GM11168 (cell line): ENCODE measurements around the gene SYNE1.
"Not testable (repeated sequence)": the region's sequence is repeated elsewhere in the genome, so short reads cannot be mapped to it uniquely, and the experiment has no call there.

Experiments
- in situ Hi-C: fragments of 300-500 bp; cut with MboI; formaldehyde crosslinking; loops from one replicate; pipeline ENCODE4 v1.12.0; 2022; ENCODE audit warnings: low sequenced_read_pairs; ENCODE audit not compliant: unreplicated experiment

Gene SYNE1

GRCh38 chr6:152637296-152638047 lies at the start of gene SYNE1:
SYNE1 (minus strand) TSS chr6:152637362; CDS start chr6:152628331, 9,031 bp downstream.
- in situ Hi-C loops, result no loop called here

GRCh38 chr6:152685819-152686218 lies 48.7 kb upstream of the SYNE1 start:
- in situ Hi-C loops, result no loop called here

- in situ Hi-C loops, result not testable (repeated sequence)
Measured at GRCh38 chr6:152682935-152683334, 45.8 kb upstream of the SYNE1 start.

GRCh38 chr6:152682141-152682540 lies 45.0 kb upstream of the SYNE1 start:
- in situ Hi-C loops, result no loop called here

GRCh38 chr6:152680879-152681517 lies 43.8 kb upstream of the SYNE1 start:
- in situ Hi-C loops, result no loop called here

GRCh38 chr6:152680151-152680550 lies 43.0 kb upstream of the SYNE1 start:
- in situ Hi-C loops, result no loop called here

- in situ Hi-C loops, result no loop called here
Measured at GRCh38 chr6:152673236-152673635, 36.1 kb upstream of the SYNE1 start.

- in situ Hi-C loops, result no loop called here
Measured at GRCh38 chr6:152671171-152671570, 34.0 kb upstream of the SYNE1 start.

- in situ Hi-C loops, result no loop called here
Measured at GRCh38 chr6:152669895-152670294, 32.7 kb upstream of the SYNE1 start.

- in situ Hi-C loops, result no loop called here
Measured at GRCh38 chr6:152661776-152662175, 24.6 kb upstream of the SYNE1 start.

- in situ Hi-C loops, result no loop called here
Measured at GRCh38 chr6:152651986-152652385, 14.8 kb upstream of the SYNE1 start.

GRCh38 chr6:152648105-152648504 lies 10.9 kb upstream of the SYNE1 start:
- in situ Hi-C loops, result no loop called here

GRCh38 chr6:152646732-152647131 lies 9.6 kb upstream of the SYNE1 start:
- in situ Hi-C loops, result not testable (repeated sequence)

- in situ Hi-C loops, result no loop called here
Measured at GRCh38 chr6:152642578-152643375, 5.6 kb upstream of the SYNE1 start.

GRCh38 chr6:152636609-152637295 lies 410 bp downstream of the SYNE1 start:
- in situ Hi-C loops, result no loop called here

- in situ Hi-C loops, result no loop called here
Measured at GRCh38 chr6:152636021-152636608, 1.0 kb downstream of the SYNE1 start.

- in situ Hi-C loops, result no loop called here
Measured at GRCh38 chr6:152634773-152635172, 2.4 kb downstream of the SYNE1 start.

GRCh38 chr6:152632121-152632782 lies 4.9 kb downstream of the SYNE1 start:
- in situ Hi-C loops, result no loop called here

GRCh38 chr6:152631376-152631775 lies 5.8 kb downstream of the SYNE1 start:
- in situ Hi-C loops, result no loop called here

GRCh38 chr6:152630832-152631231 lies 6.3 kb downstream of the SYNE1 start:
- in situ Hi-C loops, result no loop called here
